Kasumi-1 (cell line): ENCODE results near the gene CNTN5.

Source experiments
- DNase-seq, 2 experiments: peaks; one replicate each; lab custom pipeline; 2025; lab: John Stamatoyannopoulos, UW

CNTN5 gene

GRCh38 chr11:99383648-99384245, 363.0 kb downstream of the CNTN5 start:
- DNase-seq, result no peak

GRCh38 chr11:99391245-99391644, 370.5 kb downstream of the CNTN5 start:
- DNase-seq, result no peak

DNA sequence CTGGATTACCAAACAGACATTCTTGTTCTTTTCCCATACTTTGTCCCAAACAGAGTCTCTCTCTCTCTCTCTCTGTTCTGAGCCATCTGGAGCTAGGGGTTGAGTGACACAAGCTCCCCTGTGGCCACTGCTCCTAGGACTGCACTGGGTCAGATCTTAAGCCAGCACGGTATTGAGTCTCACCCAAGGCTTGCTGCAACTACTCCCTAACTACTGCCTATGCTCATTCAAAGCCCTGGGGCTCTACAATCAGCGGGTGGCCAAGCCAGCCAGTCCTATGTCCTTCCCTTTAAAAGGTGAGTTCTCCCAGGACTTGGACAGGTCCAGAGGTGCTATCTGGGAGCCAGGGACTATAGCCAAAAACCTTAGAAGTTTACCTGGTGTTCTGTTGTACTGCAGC, 385.6 kb downstream of the CNTN5 start:
- DNase-seq, result no peak

- no peak for DNase-seq
These were observed 389.9 kb downstream of the CNTN5 start for GRCh38 chr11:99410636-99411035.

DNA sequence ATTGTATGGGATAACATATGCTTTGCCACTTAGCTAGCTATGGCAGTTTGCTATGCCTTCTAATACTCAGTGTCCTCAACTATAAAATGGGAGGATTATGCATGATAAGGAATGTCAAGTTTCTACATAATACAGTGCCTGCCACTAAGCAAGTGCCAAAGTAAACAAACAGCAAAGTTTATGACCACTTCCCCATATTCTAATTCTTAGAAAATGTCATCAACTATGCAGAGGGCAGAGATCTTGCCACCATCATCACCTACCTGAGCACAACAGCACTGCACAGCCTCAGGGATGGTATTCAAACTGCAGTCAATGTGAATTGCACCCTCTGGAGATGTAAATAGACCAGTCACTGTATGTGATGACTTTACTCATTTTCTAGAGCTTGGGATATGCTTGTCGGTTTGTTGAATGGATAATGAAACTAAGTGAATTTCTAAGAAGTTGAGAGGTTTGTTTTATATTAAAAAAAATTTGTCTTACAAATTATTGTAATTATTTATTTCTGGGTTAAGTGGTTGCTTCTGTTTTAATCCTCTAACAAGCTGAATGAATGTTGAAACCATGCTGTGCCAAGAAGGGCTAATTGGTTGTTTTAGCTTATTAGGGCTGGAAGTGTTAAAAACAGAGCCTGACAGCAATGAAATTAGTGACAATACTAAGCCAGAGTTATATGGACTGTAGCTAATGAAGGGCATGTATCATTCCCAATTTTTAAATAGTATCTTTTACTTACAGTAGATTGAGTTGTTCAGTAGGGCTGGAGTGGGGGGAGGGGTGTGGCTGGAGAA, 398.4 kb downstream of the CNTN5 start:
- DNase-seq, result no peak

DNA sequence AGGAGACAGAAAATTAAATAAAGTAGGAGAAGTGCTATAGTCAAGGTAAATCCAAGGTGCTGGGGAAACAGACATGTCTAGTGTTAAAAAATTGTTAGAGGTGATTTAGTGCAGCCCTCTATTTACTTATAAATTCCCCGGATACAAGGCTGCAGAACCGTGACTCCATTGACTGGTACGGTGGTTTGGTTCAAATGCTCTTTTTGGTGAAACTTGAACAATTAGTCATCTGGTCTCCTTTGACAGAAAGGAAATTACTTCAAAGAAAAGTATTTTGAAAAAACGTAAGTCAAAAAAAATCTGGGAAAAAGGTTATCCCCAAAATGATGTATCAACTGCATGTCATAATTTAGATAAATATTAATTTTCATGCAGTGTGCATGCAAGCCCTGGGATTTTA, 399.2 kb downstream of the CNTN5 start:
- no peak for DNase-seq

GRCh38 chr11:99422581-99423427, 402.1 kb downstream of the CNTN5 start:
- no peak for DNase-seq

GRCh38 chr11:99423428-99423983, 402.8 kb downstream of the CNTN5 start:
- DNase-seq, result no peak

DNA sequence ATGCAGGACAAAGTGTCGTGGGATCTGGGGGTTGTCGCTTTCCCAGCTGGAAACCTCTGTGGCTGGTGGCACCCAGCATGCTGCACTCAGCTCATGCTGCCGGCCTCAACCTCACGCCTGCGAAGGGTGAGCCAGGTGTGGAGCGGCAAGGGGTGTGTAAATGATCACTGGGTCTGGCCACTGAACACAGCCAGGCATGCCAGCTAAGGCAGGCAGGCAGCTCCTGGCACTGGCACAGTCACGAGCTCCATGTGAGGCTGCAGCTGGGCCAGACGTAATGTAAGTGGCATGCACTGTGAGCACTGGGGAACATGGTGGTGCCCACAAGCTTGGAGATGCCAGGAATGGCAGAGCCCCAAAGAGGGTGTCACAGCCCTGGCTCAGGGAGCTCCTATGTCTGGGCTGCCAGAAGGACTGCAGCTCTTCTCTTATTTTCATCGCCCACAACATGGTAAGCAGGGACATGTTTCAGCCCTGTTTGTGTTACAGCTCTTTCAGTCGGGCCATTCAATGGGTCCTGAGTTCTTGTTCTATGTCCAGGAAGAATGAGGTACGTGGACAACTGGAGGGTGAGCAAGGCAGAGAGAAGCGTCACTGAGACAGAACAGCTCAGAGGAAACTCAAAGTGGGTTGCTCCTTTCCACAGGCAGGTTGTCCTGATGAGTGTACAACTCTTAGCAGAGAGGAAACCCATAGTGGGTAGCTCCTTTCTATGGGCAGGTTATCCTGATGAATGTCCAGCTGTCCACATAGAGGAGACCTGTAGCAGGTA, 403.8 kb downstream of the CNTN5 start:
- DNase-seq, result no peak

DNA sequence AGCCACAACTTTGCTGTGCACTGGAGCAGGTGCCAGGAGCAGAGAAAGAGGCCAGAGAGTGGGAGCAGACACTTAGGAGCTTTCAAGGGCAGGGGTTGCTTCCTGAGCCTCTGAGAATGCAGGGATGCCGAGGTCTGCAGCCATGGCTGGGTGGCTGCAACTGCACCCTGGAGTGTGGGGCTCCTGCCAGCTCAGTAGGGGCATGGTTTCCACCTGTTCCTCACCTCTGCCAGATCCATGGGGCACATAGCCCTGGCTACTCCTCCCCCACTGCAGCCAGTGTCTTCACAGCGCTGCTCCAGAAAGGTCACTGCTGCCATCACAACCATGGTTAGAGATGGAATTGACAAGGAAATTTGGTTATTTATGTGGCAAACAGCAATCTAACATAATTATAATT, 404.8 kb downstream of the CNTN5 start:
- no peak for DNase-seq

GRCh38 chr11:99432677-99433076, 411.9 kb downstream of the CNTN5 start:
- DNase-seq, result no peak

- DNase-seq, result no peak
These were observed 422.5 kb downstream of the CNTN5 start for GRCh38 chr11:99443276-99443675.

DNA sequence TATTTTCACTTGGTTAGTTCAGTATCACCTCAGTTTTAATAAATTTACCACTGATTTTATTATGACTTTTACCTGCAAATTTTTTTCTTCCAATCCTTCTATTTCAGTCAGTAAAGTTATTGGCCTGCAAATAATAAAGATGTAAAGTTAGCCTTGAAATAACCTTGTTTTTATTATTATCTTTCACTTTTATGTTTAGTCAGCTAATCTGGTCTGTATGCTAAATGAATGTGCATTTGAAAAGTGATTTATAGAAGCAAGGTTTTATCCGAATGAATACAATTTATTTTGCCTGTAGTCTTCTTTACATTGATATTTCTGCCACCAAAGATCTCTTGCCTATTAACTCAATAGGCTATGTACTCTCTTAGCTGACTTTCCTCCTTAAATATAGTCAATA, 425.7 kb downstream of the CNTN5 start:
- DNase-seq, result no peak

- DNase-seq, result no peak
These were observed 428.6 kb downstream of the CNTN5 start for GRCh38 chr11:99449345-99449744.

GRCh38 chr11:99452075-99452474, 431.3 kb downstream of the CNTN5 start:
- no peak for DNase-seq

DNA sequence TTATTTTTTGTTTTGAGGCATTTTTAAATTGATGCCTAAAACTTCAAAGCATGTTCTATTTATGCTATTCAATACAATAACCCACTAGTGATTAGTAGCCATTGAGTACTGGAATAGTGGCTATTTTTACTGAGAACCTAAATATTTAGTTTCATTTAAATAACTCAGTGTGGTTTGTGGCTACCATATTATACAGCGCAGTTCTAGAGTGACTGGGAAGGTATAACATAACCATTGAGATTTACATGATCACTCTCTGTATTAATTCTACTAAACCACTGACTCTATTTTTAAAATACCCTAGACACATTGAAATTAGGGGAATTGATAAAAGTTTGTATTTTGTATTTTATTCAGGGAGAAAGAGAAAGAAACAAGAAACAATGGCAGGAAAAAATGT, 441.2 kb downstream of the CNTN5 start:
- DNase-seq, result no peak

DNA sequence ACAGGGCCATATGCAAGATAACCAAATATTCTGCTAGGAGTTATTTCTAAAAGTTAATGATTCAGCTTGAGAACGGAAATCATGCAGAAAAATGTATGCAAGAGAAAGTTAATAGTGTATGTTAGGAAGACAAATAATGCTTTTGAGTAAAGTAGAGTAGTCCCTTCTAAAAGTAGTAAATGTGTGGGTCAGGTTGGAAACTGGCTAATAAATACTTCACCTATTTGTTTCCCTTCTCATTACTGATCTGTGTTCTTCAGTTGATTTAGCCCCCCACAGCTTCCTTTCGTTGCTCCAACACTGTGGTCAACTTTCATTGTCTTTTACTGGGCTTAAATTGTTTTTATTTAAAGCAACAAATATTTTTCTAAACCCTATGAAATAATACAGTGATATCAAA, 444.2 kb downstream of the CNTN5 start:
- DNase-seq, result no peak

DNA sequence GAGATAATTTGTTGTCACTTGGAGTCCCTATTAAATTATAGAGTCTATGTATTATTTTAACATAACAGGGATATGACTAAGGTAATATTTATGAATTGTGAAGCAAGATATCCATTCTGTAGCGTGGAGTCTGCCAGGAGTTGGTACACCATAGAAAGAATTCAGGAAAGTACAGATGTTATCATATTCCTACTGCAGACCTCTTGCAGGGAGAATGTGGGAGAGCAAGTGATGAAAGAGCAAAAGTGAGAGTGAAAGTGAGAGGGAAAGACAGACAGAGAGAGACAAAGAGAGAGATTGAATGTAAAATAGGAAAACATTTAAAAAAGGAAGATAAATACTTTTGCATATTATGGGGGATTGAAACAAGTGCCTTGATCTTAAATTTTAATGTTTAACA, 468.8 kb downstream of the CNTN5 start:
- no peak for DNase-seq

GRCh38 chr11:99494065-99494464, 473.3 kb downstream of the CNTN5 start:
- DNase-seq, result no peak

DNA sequence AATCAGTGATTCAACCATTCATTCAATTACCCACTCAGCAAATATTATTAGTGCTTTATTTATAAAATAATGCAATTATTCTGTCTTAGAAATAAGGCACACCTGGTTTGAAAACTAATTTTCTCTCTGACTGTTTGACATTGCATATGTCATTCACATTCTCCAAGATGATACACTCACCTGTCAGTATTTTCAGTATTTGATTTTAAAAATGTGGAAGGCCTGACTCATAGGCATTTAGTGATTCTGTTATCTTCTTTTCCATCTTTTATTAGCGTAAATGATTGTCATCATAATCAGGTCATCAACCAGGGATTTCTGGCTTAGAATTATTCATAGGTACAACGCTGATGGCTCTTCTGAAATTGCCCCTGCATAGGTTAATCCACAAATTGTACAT, 480.9 kb downstream of the CNTN5 start:
- DNase-seq, result no peak

GRCh38 chr11:99505316-99505715, 484.6 kb downstream of the CNTN5 start:
- no peak for DNase-seq

DNA sequence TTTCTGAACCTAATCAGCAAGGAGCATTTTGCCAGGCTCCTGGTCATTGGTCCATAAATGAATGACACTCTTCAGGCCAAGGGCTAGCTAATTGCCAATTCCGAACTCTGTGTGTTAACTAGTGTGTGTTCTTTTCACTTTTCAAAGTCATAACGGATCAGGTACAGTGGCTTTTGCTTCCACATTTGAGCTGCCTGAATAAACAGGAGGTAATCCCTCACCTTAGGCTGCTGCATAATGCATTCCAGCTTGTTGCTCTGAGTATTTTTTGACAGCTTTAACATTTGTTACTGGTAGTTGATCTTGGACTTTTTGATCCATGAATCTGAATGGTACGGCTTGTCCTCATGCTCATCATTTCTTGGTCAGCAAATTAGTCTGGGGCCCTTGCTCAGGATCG, 485.1 kb downstream of the CNTN5 start:
- DNase-seq, result no peak
